Glomerular visceral epithelial cell (primary cell): ENCODE measurements around the gene SLC49A4.

Source experiments
- DNase-seq: peaks from one replicate; pipeline ENCODE4 v3.0.0-alpha.2; 2016; ENCODE audit errors: extremely low spot score

The SLC49A4 gene

GRCh38 chr3:122929188-122930062 is 134.6 kb downstream of the SLC49A4 start:
- DNase-seq, result no peak

- DNase-seq, result no peak
Observed at GRCh38 chr3:122930063-122930997, 135.5 kb downstream of the SLC49A4 start.
